Upper lobe of left lung (tissue), 4 donors: ENCODE results near the gene SCYGR8.

Experiments used
- CTCF ChIP-seq, 6 experiments: fragments of 450-650 bp in 4 of 6; fragments of 200-600 bp in 2 of 6; sonication (generic) in 2 of 6; IDR thresholded peaks; one replicate each; pipeline ENCODE4 v1.5.1; 2016 to 2019; ENCODE audit warnings: antibody characterized with exemption in 6 of 6
- POLR2A ChIP-seq, 4 donors: fragments of 450-650 bp; IDR thresholded peaks; one replicate each; pipeline ENCODE4 v1.5.1; 2016 to 2017; ENCODE audit warnings: antibody characterized with exemption in 4 of 4, mild to moderate bottlenecking in 2 of 4

GRCh38 chr2:227772932-227773331 is 27.2 kb downstream of the SCYGR8 start:
- TF ChIP-seq CTCF (IDR thresholded peaks at IDR 0.05) (no peak), POLR2A (IDR thresholded peaks at IDR 0.05) (no peak)
